K562 (cell line): Measurements from ENCODE around the gene CNTN4. TPM values are rescaled to one million over a fixed set of nuclear protein-coding genes. Genes with fewer than 3 reads are reported as not detected.

Experiments used
- ATAC-seq: fragments of 200-7000 bp; cut with Tn5 transposase; 3 replicates; pipeline ENCODE4 v1.9.1; 2020; ENCODE audit warnings: moderate library complexity
- BruUV-seq: library from RNA; stranded (reverse); fragments of 400-500 nt; replicated peaks from 2 replicates; lab custom pipeline; 2021; lab: Mats Ljungman, UMichigan
- CTCF ChIA-PET: fragments of 300-600 bp; formaldehyde crosslinking; extraction: SDS; loops from one replicate; lab custom pipeline; 2021; ENCODE audit warnings: low intra/inter-chr PET ratio; lab: Yijun Ruan, JAX
- POLR2A ChIA-PET: fragments of 300-600, 350-650 bp; sonication (Branson Sonifier 250); formaldehyde crosslinking; extraction: SDS; loops from one replicate; lab custom pipeline; 2021; ENCODE audit warnings: antibody characterized with exemption, inconsistent platforms; lab: Yijun Ruan, JAX
- DNase-seq, 4 experiments: peaks; one replicate each; pipeline versions ENCODE4 v3.0.0 to v3.0.0-alpha.2; 2011 to 2018; ENCODE audit warnings: low spot score in 3 of 4, mixed read lengths in 3 of 4; ENCODE audit errors: extremely low read depth in 1 of 4
- FAIRE-seq: peaks from 2 replicates; lab custom pipeline; 2011; peaks lifted over from hg19 to GRCh38; lab: Jason Lieb, UNC
- H2AFZ ChIP-seq: 2 replicates; pipeline ENCODE4 v1.6.0; 2011; ENCODE audit warnings: low read depth, low read length, control low read depth, inconsistent platforms
- H3K27ac ChIP-seq: fragments of 200-600 bp; 3 replicates; pipeline ENCODE4 v1.8.0; 2011; ENCODE audit warnings: low read depth, mild to moderate bottlenecking, control low read depth, inconsistent platforms, low read length, moderate library complexity, mixed read lengths; ENCODE audit errors: extremely low read depth
- H3K27me3 ChIP-seq, 2 experiments: fragments of 300-600 bp in 1 of 2; 2 replicates in 1 of 2; 3 replicates in 1 of 2; pipeline versions ENCODE4 v1.6.0 to v1.8.0; 2011; ENCODE audit warnings: inconsistent platforms in 2 of 2, low read length in 2 of 2, mild to moderate bottlenecking in 1 of 2, mixed read lengths in 1 of 2, moderate library complexity in 1 of 2; ENCODE audit not compliant: control insufficient read depth in 2 of 2, insufficient read depth in 2 of 2
- H3K36me3 ChIP-seq: fragments of 300-600 bp; 3 replicates; pipeline ENCODE4 v1.8.0; 2011; ENCODE audit warnings: mild to moderate bottlenecking, low read length, inconsistent platforms; ENCODE audit not compliant: control insufficient read depth, insufficient read depth
- H3K4me1 ChIP-seq, 2 experiments: fragments of 200-600 bp in 1 of 2; replicated peaks in 1 of 2; 2 replicates in 1 of 2; 3 replicates in 1 of 2; pipeline versions ENCODE4 v1.5.1 to v1.8.0; 2011; ENCODE audit warnings: inconsistent platforms in 2 of 2, low read length in 2 of 2, mild to moderate bottlenecking in 1 of 2, mixed read lengths in 1 of 2, moderate library complexity in 1 of 2; ENCODE audit not compliant: control insufficient read depth in 2 of 2, insufficient read depth in 2 of 2
- H3K4me2 ChIP-seq: 2 replicates; pipeline ENCODE4 v1.6.1; 2011; ENCODE audit warnings: low read length, control low read depth, inconsistent platforms, mixed read lengths; ENCODE audit not compliant: insufficient read depth
- H3K4me3 ChIP-seq: fragments of 200-600 bp; sonication (generic), shearing (Covaris generic); 2 replicates; pipeline ENCODE4 v1.5.1; 2016; ENCODE audit warnings: control low read depth, inconsistent platforms
- H3K79me2 ChIP-seq: fragments of 200-600 bp; 3 replicates; pipeline ENCODE4 v1.8.0; 2011; ENCODE audit warnings: low read length, inconsistent platforms; ENCODE audit not compliant: control insufficient read depth, insufficient read depth
- H3K9ac ChIP-seq, 2 experiments: 2 replicates each; pipeline versions ENCODE4 v1.6.0 to v1.6.1; 2011; ENCODE audit warnings: low read depth in 2 of 2, low read length in 2 of 2, control low read depth in 1 of 2, inconsistent platforms in 1 of 2, mild to moderate bottlenecking in 1 of 2, mixed read lengths in 1 of 2; ENCODE audit not compliant: insufficient read depth in 1 of 2
- H3K9me1 ChIP-seq: one replicate; pipeline ENCODE4 v1.6.0; 2011; ENCODE audit warnings: inconsistent platforms, mild to moderate bottlenecking, low read length, moderate library complexity; ENCODE audit not compliant: control insufficient read depth, insufficient read depth
- H3K9me3 ChIP-seq: replicated peaks from 2 replicates; pipeline ENCODE4 v1.5.1; 2011; ENCODE audit warnings: low read depth, low read length, inconsistent platforms; ENCODE audit not compliant: control insufficient read depth, insufficient read depth
- H4K20me1 ChIP-seq: replicated peaks from 2 replicates; pipeline ENCODE4 v1.6.1; 2011; ENCODE audit warnings: low read length, inconsistent platforms, mixed read lengths; ENCODE audit not compliant: control insufficient read depth, insufficient read depth
- ARID1B ChIP-seq: fragments of 450-650 bp; IDR thresholded peaks from 2 replicates; pipeline ENCODE4 v1.6.1; 2016; ENCODE audit warnings: antibody characterized with exemption, mild to moderate bottlenecking, inconsistent platforms
- CBFA2T3 ChIP-seq: fragments of 450-650 bp; IDR thresholded peaks from 2 replicates; pipeline ENCODE4 v1.6.1; 2017
- FOSL1 ChIP-seq: fragments of 200-800 bp; sonication (Bioruptor generic); conservative IDR thresholded peaks from 2 replicates; pipeline ENCODE4 v1.6.1; 2016; ENCODE audit warnings: missing genetic modification characterization, missing compliant biosample characterization
- JUND ChIP-seq, 2 experiments: IDR thresholded peaks; 2 replicates in 1 of 2; 3 replicates in 1 of 2; pipeline ENCODE4 v1.6.1; 2011; ENCODE audit warnings: borderline replicate concordance in 2 of 2, low read depth in 2 of 2, low read length in 2 of 2, improper control_type of control experiment in 1 of 2, missing biosample characterization in 1 of 2, missing genetic modification characterization in 1 of 2, missing genetic modification reagents in 1 of 2
- LEF1 ChIP-seq: fragments of 450-650 bp; IDR thresholded peaks from 2 replicates; pipeline ENCODE4 v1.6.1; 2016; ENCODE audit warnings: mild to moderate bottlenecking
- MEF2D ChIP-seq: conservative IDR thresholded peaks from 2 replicates; pipeline ENCODE4 v1.6.1; 2016; ENCODE audit warnings: low read depth, missing genetic modification characterization, missing compliant biosample characterization
- MEIS2 ChIP-seq: fragments of 450-650 bp; IDR thresholded peaks from 2 replicates; pipeline ENCODE4 v1.6.1; 2014; ENCODE audit warnings: mild to moderate bottlenecking; ENCODE audit not compliant: partially characterized antibody
- NFXL1 ChIP-seq: fragments of 450-650 bp; formaldehyde crosslinking; IDR thresholded peaks from 2 replicates; pipeline ENCODE4 v1.4.0; 2021; ENCODE audit warnings: mild to moderate bottlenecking
- RBM14 ChIP-seq: fragments of 200-400 bp; formaldehyde crosslinking; IDR thresholded peaks from 2 replicates; pipeline ENCODE4 v1.6.1; 2018; ENCODE audit warnings: low read depth, mild to moderate bottlenecking, low read length, moderate library complexity, borderline replicate concordance; ENCODE audit not compliant: insufficient read depth
- RFX5 ChIP-seq: IDR thresholded peaks from 2 replicates; pipeline ENCODE4 v1.6.1; 2011; ENCODE audit warnings: low read depth, mild to moderate bottlenecking, improper control_type of control experiment, low read length
- SMAD4 ChIP-seq: fragments of 250-450 bp; sonication (Bioruptor Pico); conservative IDR thresholded peaks from 2 replicates; pipeline ENCODE4 v1.8.0; 2021; ENCODE audit warnings: inconsistent platforms, mild to moderate bottlenecking, moderate library complexity
- SMARCA4 ChIP-seq: fragments of 450-650 bp; IDR thresholded peaks from 2 replicates; pipeline ENCODE4 v1.6.1; 2016
- WGBS: fragments of 100-300 bp; shearing (Covaris generic); methylation state at CpG from one replicate; pipeline ENCODE4 v1.1.6; 2016; ENCODE audit warnings: low coverage, mixed read lengths; ENCODE audit not compliant: insufficient coverage; ENCODE audit errors: missing lambda C conversion rate; 5-methylcytosine and 5-hydroxymethylcytosine counted together
- in situ Hi-C: fragments of 300-500 bp; cut with MboI; formaldehyde crosslinking; loops from 4 replicates; pipeline ENCODE4 v1.15.0; 2018; ENCODE audit warnings: inconsistent platforms, mixed read lengths
- intact Hi-C: fragments of 100-400 bp; cut with micrococcal nuclease; formaldehyde crosslinking; loops from 2 replicates; pipeline ENCODE4 v1.14.2; 2022
- polyA plus RNA-seq, 8 experiments: library from polyadenylated mRNA; depleted of rRNA in 4 of 8; stranded (reverse) in 5 of 8; unstranded in 3 of 8; fragments of >200 nt; fragmentation: Nextera tagmentation in 2 of 8; fragmentation: Illumina TruSeq in 1 of 8; extraction: Ambion mirVana in 2 of 8; extraction: Trizol in 1 of 8; gene quantifications; 2 replicates each; pipeline versions ENCODE4 v1.2.1 to v1.2.3, GENCODE V29; 2011 to 2014; ENCODE audit warnings: inconsistent platforms in 1 of 8, missing spikeins in 1 of 8
- total RNA-seq, 7 experiments: library from RNA; depleted of rRNA in 6 of 7; stranded (reverse); fragments of >200 nt in 6 of 7; fragmentation: Illumina TruSeq in 2 of 7; extraction: Trizol in 2 of 7; gene quantifications; 2 replicates each; pipeline versions ENCODE4 v1.2.1 to v1.2.3, GENCODE V29; 2011 to 2021; ENCODE audit warnings: low replicate concordance in 1 of 7
- TF ChIP-seq, protein P1 (sequence below), 2 experiments: fragments of 250-450 bp in 1 of 2; fragments of 450-650 bp in 1 of 2; sonication (Bioruptor Pico) in 1 of 2; IDR thresholded peaks; 2 replicates each; pipeline versions ENCODE4 v1.6.1 to v1.8.0; 2016 to 2021; ENCODE audit warnings: mild to moderate bottlenecking in 2 of 2, moderate library complexity in 2 of 2, missing compliant biosample characterization in 1 of 2, missing genetic modification characterization in 1 of 2
- TF ChIP-seq, protein P2 (sequence below): fragments of 200-800 bp; sonication (Bioruptor generic); IDR thresholded peaks from 2 replicates; pipeline ENCODE4 v1.6.1; 2017; ENCODE audit warnings: missing genetic modification characterization, missing compliant biosample characterization
- TF ChIP-seq, protein P3 (sequence below), 2 experiments: fragments of 150-350 bp in 1 of 2; IDR thresholded peaks; 2 replicates each; pipeline ENCODE4 v1.6.1; 2012 to 2016; ENCODE audit warnings: low read depth in 2 of 2, low read length in 2 of 2, mild to moderate bottlenecking in 1 of 2, moderate library complexity in 1 of 2

The CNTN4 gene
- total and polyA plus RNA-seq, 9 of the 15 experiments (the other 6 are each of a cell fraction or from before 2014, with no cell fraction given) = not detected

DNA sequence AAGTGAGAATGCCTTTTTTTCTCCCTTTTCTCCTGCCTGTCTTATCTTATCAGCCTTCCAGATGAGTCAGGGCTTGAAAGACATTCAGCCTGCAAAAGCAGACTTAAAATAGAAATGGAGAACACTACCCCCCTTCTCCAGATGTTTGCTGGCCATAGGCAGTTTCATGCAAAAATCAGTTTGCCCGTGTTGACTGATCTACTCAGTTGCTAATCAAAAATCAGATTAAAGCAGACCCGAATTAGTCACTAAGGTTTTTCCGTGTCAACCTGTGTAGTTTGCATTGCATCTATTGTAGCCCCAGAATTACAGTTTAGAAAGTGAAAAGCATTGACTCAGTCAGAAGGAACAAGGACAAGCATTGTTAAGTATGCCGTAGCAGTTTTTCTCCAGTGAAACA, 955.3 kb downstream of the CNTN4 start:
- in situ Hi-C loops (no loop called here), intact Hi-C loops (no loop called here)
- no peak for ATAC-seq
- H3K4me1 ChIP-seq = no peaks in the 10 kb centered on the region; a peak in 1 of 5 replicates
- no peak overlapping the region for H3K9ac ChIP-seq
- CTCF ChIA-PET = no interaction called here
- no peaks in the 10 kb centered on the region for H4K20me1 ChIP-seq
- no peak overlapping the region for H3K27ac ChIP-seq
- no peak overlapping the region for H3K4me2 ChIP-seq
- peak in 1 of 4 experiments; percentile 26 for DNase-seq
- H2AFZ ChIP-seq = no peak overlapping the region
- H3K27me3 ChIP-seq = no peaks in the 10 kb centered on the region
- H3K9me1 ChIP-seq = no peaks in the 10 kb centered on the region
- POLR2A ChIA-PET = interaction anchor here (0.8 kb wide), 1 partner anchor 16 kb away, joined by 3 read pairs; no protein-coding TSS in a partner anchor
- H3K9me3 ChIP-seq = no peaks in the 10 kb centered on the region
- BruUV-seq = no TSS peak
- no peaks in the 10 kb centered on the region for H3K36me3 ChIP-seq
- FAIRE-seq = no peak
- 0% methylated on average over 4 of the region's 4 CpGs for WGBS
- no peaks in the 10 kb centered on the region for H3K79me2 ChIP-seq
- no peak overlapping the region for H3K4me3 ChIP-seq
- TF ChIP-seq, protein P1, sequence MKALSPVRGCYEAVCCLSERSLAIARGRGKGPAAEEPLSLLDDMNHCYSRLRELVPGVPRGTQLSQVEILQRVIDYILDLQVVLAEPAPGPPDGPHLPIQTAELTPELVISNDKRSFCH (CRISPR knock-in tag; IDR thresholded peaks at IDR 0.05) = no peak
- TF ChIP-seq, protein P1 (tag; IDR thresholded peaks at IDR 0.05) = no peak
- TF ChIP-seq ARID1B (peak; percentile 51), MEF2D (peak; percentile 87), MEIS2 (peak; percentile 20), NFXL1 (CRISPR knock-in tag) (no peak), JUND (IDR thresholded peaks at IDR 0.05; ENCODE audit: borderline replicate concordance, low read depth, low read length) (peak; percentile 81), JUND (tag; IDR thresholded peaks at IDR 0.05; ENCODE audit: borderline replicate concordance, low read depth, low read length) (peak; percentile 79; the same call in 1 of the 3 replicates), LEF1 (no peak), SMARCA4 (0 out of 2 replicates have a peak, but pooled peaks have one; percentile 31), RFX5 (no peak), RBM14 (no peak), CBFA2T3 (peak; percentile 32; the same call in 1 of the 2 replicates), FOSL1 (tag) (peak; percentile 94), SMAD4 (CRISPR knock-in tag) (no peak)
- TF ChIP-seq, protein P2, sequence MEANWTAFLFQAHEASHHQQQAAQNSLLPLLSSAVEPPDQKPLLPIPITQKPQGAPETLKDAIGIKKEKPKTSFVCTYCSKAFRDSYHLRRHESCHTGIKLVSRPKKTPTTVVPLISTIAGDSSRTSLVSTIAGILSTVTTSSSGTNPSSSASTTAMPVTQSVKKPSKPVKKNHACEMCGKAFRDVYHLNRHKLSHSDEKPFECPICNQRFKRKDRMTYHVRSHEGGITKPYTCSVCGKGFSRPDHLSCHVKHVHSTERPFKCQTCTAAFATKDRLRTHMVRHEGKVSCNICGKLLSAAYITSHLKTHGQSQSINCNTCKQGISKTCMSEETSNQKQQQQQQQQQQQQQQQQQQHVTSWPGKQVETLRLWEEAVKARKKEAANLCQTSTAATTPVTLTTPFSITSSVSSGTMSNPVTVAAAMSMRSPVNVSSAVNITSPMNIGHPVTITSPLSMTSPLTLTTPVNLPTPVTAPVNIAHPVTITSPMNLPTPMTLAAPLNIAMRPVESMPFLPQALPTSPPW (CRISPR knock-in tag) = peak; percentile 85
- TF ChIP-seq, protein P3, sequence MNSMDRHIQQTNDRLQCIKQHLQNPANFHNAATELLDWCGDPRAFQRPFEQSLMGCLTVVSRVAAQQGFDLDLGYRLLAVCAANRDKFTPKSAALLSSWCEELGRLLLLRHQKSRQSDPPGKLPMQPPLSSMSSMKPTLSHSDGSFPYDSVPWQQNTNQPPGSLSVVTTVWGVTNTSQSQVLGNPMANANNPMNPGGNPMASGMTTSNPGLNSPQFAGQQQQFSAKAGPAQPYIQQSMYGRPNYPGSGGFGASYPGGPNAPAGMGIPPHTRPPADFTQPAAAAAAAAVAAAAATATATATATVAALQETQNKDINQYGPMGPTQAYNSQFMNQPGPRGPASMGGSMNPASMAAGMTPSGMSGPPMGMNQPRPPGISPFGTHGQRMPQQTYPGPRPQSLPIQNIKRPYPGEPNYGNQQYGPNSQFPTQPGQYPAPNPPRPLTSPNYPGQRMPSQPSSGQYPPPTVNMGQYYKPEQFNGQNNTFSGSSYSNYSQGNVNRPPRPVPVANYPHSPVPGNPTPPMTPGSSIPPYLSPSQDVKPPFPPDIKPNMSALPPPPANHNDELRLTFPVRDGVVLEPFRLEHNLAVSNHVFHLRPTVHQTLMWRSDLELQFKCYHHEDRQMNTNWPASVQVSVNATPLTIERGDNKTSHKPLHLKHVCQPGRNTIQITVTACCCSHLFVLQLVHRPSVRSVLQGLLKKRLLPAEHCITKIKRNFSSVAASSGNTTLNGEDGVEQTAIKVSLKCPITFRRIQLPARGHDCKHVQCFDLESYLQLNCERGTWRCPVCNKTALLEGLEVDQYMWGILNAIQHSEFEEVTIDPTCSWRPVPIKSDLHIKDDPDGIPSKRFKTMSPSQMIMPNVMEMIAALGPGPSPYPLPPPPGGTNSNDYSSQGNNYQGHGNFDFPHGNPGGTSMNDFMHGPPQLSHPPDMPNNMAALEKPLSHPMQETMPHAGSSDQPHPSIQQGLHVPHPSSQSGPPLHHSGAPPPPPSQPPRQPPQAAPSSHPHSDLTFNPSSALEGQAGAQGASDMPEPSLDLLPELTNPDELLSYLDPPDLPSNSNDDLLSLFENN (IDR thresholded peaks at IDR 0.05; ENCODE audit: low read depth in 2 of 2, low read length in 2 of 2) = no peak
